NOMO-1 treated with DMSO at 0.1 percent for 48 hours (cell line): ENCODE measurements around the gene SPACA9.

Source experiments
- DNase-seq: peaks from one replicate; lab custom pipeline; 2025; ENCODE audit not compliant: unreplicated experiment; lab: John Stamatoyannopoulos, UW

SPACA9 gene

DNA sequence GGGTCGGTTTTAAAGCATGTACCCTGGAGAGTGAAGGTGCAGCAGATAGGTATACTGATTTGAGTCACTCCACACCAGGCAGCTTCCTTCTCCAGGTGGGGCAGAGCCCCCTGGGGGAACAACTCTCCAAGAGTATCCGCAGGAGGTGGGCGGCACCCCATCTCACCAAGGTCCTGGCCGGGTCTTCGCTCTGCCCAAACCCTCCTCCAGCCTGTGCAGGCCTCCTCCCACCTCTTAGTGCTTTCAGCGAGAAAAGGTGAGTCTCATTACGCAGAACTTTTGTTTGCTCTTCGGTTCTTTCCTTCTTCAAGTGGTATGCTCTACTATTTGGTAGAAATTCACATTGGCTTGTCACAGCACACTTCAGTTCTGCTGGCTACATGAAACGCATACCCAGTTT lies 13.7 kb downstream of the SPACA9 start:
- no peak for DNase-seq

DNA sequence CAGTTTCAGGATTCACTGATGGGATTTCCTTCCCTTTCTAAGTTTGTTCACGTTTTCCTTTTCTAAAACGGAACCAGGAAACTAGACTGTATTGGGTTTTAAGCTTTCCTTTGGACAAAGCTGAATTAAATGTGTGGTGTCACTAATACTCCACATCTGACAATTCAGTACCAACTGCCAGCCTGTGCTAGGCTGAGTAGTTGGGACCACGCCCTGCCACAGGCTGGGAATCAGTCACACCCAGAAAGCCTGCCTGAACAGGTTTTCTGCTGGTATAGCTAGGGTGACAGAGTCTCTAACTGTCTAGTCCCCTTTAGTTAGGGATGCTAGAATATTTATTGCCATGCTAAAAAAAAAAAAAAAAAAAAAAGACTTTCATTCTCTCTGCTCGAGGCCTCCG lies 15.6 kb downstream of the SPACA9 start:
- no peak for DNase-seq

GRCh38 chr9:132894862-132895835 lies 16.5 kb downstream of the SPACA9 start:
- DNase-seq, result no peak

- DNase-seq, result no peak
Measured at GRCh38 chr9:132896264-132896663, 17.6 kb downstream of the SPACA9 start.

DNA sequence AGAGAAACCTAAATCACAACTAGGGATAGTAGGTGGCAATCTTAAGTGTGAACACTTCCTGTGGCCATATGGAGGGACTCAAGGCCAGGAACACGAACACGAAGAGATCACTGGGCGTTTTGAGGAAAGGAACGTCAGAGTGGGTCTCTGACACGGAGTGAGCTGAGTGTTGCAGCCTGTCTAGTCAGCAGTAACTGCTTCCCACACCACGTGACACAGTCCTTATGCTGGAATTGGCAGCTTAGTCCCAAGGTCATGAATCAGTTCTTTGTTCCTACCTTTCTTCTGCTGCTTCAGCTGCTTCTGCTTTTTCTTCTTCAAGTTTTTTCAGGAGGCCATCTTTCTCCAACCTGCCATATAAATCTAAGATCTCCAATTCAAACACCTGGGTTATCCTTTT lies 18.2 kb downstream of the SPACA9 start:
- no peak for DNase-seq

- no peak for DNase-seq
Measured at GRCh38 chr9:132898051-132898450, 19.4 kb downstream of the SPACA9 start.

DNA sequence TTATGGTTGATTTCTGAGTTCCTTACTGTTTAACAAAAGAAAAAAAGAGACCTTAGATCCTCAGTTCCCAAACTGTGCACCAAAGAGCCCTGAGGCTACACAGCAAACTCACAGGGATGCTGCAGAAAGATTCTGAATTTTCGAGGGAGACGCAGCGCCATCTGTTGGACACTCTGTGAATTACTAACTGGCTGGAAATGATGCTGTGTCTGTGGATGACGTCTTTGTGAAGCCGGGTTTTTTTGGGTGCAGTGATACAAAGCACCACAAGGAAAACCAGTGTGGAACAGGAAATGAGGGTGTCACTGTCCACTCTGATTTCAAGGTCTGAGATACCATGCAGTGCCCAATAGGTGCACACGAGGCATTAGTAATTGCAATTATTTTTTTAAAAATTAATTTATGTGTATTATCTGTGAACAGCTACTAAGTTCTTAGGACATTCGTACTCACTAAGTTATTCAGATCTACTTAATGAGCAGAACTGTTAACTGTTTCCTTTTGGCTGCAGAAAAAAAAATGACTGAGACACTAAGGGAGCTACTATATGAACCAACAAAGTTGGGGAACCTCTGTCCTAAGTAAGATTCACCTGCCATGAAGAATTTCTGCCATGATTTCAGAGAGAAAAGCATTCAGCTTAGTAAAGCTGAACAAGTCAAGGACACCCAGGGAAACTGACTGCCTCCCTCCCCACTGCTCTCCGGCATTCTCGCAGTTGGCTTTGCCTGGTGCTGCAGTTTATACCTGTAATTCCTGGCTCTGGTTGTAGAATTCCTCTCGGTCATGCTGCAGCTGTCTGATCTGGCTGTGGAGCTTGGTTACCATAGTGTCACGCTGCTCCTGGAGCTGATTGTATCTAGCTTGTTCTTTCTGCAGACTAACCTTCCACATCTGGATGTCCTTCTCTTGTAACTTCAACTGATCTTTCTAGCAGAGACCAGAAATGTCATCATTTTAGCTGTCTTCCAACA lies 23.4 kb downstream of the SPACA9 start:
- DNase-seq, result peak; percentile 68

DNA sequence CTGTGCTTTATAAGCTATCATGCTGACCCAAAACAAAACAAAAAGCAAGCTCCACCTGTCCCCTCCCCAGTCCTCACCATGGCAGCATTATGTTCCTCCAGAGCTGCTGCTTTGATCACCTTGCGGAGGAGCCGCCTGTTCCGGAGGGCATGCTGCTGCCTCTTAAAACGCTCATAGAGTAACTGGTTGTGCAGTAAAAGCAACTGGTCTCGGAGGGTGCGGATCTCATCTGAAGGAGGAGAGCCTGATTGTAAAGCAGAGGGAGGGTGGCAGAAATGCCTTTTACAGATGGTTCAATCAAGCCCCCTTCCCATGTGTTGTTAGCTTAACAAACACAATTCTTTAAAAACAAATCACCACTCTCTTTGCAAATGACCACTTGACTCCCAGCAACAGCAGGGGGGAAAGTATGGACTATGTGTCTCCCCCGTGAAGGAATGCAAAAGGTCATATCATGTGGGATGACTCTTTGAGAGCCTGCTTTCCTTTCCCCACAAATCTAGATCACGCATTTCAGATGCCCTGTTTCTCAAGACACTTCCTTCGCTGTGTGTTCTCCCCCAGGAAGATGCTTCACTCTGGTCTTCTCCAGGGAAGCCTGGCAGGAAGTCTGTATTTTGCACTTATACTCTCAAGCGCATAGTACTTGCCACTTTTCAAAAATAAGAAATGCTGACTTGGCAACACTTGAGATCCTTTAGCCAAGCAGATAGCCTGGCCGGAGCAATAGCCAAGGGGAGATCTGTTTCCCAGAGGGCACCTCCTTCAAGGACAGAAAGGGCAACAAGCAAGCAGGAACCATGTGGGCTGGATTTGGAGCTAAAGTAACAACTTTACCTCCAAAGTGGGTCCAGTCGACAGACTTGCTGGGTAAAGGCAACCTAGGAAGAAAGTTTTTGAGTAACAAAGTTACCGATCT lies 25.1 kb downstream of the SPACA9 start:
- no peak for DNase-seq

DNA sequence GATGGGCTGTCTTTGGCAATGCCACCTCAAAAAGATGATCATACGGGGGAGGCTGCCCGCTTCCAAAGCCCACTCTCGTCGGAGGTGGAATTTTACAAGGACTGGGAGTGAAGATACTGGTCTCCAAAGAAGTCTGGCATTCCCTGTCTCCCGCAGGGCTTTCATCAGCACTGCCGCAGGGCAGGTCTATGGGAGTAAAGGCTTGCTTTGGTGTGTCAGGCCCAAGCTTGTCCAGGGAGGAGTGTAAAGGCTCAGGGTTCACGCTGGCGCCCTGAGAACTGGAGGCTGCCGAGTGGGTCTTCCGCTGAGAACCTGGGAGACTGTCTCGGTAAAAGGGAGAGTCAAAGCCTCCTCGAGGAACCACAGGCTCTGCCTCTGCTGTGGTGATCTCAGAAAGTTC lies 27.0 kb downstream of the SPACA9 start:
- DNase-seq, result no peak

DNA sequence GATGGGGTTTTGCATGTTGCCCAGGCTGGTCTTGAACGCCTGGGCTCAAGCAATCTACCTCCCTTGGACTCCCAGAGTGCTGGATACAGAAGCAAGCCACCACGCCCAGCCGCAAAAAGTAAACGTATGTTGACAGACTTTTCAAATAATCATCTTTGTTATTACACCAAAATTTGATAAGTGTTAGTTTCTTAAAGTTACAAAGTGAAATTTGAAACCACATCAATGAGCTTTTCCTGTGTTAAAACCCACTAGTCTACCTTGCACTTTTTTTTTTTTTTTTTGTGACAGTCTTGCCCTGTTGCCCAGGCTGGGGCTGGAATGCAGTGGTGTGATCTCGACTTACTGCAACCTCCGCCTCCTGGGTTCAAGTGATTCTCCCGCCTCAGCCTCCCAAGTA lies 29.9 kb downstream of the SPACA9 start:
- no peak for DNase-seq

GRCh38 chr9:132909311-132909710 lies 30.6 kb downstream of the SPACA9 start:
- DNase-seq, result no peak

- DNase-seq, result no peak
Measured at GRCh38 chr9:132910376-132910775, 31.7 kb downstream of the SPACA9 start.

GRCh38 chr9:132912131-132912530 lies 33.4 kb downstream of the SPACA9 start:
- DNase-seq, result no peak

- DNase-seq, result no peak
Measured at GRCh38 chr9:132914924-132915323, 36.2 kb downstream of the SPACA9 start.

- no peak for DNase-seq
Measured at GRCh38 chr9:132919614-132920268, 41.0 kb downstream of the SPACA9 start.

DNA sequence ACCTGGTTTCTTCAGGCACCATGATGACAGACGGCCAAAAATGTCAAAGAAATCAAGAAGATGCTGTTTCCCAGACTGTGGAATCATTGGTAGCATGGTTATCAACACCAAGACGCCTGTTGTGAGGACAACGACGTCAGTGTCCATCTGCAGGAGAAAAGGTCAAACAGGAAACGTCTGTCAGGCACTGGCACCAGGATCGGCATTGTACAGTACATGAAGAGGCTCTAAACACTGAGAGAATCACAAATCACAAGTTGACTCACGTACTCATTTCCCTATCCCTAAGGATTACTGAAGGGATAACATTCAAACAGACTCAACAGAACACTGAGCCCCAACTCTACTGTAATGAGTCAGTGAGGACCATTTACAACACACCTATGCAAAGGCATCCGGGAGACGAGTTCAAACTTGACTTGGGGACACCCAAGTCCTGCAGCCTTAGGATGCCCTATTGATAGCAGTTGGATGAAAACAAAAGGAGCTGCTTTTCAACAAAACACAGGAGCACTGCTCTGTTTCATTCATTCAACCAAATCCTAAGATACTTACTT lies 44.7 kb downstream of the SPACA9 start:
- no peak for DNase-seq

DNA sequence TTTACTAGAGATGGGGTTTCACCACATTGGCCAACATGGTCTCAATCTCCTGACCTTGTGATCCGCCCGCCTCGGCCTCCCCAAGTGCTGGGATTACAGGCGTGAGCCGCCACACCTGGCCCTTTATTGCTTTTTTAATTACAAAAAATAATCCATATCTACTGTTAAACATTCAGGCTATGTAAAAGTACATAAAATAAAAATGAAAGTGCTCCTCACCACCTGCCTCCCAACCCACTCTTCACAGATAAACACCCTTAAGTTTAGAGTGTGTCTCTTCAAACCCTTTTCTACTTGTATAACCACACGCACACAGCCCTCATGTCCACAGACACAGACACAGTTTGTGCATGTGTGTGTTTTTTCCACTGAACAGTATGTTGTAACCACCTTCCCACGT lies 49.0 kb downstream of the SPACA9 start:
- DNase-seq, result no peak

- DNase-seq, result no peak
Measured at GRCh38 chr9:132931178-132931735, 52.6 kb downstream of the SPACA9 start.

- DNase-seq, result no peak
Measured at GRCh38 chr9:132935026-132935425, 56.3 kb downstream of the SPACA9 start.
